Suppressor macrophage (primary cell): Measurements from ENCODE around the gene KCTD11.
"Not testable (repeated sequence)": the region's sequence is repeated elsewhere in the genome, so short reads cannot be mapped to it uniquely, and the experiment has no call there.

Experiments used
- DNase-seq, 4 experiments: peaks; one replicate each; pipeline ENCODE4 v3.0.0-alpha.2; 2020 to 2022

Gene KCTD11

GRCh38 chr17:7346761-7347614, 5.0 kb upstream of the KCTD11 start:
- DNase-seq: no peak

DNA sequence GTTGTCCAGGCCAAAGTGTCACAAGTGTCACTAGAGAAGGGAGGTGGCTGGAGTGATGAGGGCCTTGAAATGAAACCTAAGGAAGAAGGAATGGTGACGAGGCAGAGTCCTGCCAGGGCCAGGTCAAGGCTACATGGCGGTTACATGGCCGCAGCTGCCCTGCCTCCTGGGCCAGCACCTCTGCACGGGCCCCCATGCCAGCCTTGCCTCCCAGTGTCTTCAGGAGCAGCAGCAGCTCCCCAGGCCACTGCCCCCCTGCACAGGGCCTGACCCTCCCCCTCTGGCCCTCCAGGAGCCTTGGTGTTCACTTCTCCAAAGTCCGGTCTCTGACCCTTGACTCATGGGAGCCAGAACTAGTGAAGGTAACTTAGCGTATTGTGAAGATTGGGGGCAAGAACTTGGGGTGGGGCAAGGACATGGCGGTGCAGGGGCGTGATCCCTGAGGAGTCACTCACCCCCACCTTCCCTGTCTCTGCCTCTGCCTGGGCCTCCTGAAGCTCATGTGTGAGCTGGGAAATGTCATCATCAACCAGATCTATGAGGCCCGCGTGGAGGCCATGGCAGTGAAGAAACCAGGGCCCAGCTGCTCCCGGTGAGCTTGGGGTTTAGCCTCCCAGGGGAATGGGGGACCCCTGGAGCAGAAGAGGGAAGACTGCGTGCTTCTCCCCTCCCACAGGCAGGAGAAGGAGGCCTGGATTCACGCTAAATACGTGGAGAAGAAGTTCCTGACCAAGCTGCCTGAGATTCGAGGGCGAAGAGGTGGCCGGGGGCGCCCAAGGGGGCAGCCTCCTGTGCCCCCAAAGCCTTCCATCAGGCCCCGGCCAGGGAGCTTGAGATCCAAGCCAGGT, 4.1 kb upstream of the KCTD11 start:
- DNase-seq: no peak

DNA sequence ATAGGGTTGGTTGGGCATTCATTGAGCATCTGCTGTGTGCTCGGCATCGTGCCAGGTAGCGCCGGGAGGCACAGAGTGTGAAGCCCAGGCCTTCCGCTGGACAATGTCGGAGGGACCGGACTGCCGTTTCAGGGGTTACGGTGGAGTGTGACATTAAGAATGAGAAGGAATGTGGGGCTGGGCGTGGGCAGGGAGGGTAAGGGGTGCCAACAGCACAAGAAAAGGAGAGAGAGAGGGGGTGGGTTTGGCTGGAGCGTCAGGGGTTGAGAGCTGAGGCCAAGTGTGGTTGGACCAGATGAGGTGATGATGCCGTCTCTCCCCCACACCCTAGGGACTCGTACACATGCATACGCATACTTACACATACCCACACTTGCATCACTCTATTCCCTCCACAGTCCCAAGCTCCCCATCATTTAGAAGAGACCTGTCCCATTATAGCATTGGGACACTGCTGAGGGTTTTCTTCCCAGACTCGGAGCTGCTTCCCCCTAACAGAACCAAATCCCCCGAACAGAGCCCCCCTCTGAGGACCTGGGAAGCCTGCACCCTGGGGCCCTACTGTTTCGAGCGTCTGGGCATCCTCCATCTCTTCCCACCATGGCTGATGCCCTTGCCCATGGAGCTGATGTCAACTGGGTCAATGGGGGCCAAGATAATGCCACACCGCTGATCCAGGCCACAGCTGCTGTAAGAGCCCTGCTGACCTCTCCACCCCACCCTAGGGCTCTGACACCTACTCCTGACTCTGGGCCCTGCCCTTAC, 3.3 kb upstream of the KCTD11 start:
- no peak for DNase-seq

DNA sequence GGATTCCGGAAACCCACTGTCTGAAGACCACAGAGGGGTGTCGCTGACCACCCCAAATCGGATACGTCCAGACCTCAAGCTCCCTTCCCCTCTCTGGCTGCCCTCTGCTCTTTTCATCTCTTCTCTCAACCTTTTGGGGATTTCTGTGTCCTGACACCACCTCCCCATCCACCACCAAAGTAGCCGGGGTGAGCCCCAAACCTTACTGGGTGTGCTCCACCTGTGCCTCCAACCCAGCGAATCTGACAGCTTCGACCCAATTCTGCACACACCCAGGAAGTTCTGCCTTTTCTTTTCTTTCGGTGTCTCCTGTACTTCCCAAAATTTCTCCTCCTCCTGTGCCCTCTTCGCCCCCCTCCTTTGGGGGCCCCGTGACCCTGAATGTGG, 534 bp downstream of the KCTD11 start:
- no peak for DNase-seq

DNA sequence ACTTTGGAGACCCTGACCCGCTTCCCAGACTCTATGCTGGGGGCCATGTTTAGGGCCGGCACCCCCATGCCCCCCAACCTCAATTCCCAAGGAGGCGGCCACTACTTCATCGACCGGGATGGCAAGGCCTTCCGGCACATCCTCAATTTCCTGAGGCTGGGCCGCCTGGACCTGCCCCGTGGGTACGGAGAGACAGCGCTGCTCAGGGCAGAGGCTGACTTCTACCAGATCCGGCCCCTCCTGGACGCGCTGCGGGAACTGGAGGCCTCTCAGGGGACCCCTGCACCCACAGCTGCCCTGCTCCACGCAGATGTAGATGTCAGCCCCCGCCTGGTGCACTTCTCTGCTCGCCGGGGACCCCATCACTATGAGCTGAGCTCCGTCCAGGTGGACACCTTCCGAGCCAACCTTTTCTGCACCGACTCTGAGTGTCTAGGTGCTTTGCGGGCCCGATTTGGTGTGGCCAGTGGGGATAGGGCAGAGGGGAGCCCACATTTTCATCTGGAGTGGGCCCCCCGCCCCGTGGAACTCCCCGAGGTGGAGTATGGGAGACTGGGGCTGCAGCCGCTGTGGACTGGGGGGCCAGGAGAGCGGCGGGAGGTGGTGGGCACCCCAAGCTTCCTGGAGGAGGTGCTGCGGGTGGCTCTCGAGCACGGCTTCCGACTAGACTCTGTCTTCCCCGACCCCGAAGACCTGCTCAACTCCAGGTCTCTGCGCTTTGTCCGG, 1.1 kb downstream of the KCTD11 start:
- DNase-seq: no peak

GRCh38 chr17:7354262-7354843, 2.4 kb downstream of the KCTD11 start:
- DNase-seq: no peak

GRCh38 chr17:7355053-7355452, 3.1 kb downstream of the KCTD11 start, which contains the start of gene TMEM95:
TSS of gene TMEM95 (plus strand) at chr17:7355156. CDS start at chr17:7355205, 49 bp downstream.
- no peak for DNase-seq

DNA sequence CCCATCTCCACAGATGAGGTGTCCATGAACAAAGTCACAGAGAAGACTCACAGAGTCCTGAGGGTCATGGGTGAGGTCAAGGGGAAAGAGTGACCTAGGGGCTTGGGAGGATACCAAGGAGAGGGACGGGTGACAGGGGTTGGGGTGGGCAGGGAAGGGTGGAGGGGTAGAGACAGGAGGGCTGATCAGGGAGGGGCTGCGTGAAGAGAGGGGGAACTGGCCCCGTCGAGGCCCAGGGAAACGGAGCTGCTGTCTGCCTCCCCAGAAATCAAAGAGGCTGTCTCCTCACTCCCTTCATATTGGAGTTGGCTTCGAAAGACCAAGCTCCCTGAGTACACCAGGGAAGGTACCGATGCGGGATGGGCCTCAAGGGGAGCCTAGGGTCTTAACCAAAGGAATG, 3.6 kb downstream of the KCTD11 start:
- DNase-seq: no peak

GRCh38 chr17:7356072-7356549, 4.1 kb downstream of the KCTD11 start:
- peak; percentile 84 to 92 (median 88) for DNase-seq

GRCh38 chr17:7356756-7357155, 4.8 kb downstream of the KCTD11 start:
- no peak for DNase-seq

DNA sequence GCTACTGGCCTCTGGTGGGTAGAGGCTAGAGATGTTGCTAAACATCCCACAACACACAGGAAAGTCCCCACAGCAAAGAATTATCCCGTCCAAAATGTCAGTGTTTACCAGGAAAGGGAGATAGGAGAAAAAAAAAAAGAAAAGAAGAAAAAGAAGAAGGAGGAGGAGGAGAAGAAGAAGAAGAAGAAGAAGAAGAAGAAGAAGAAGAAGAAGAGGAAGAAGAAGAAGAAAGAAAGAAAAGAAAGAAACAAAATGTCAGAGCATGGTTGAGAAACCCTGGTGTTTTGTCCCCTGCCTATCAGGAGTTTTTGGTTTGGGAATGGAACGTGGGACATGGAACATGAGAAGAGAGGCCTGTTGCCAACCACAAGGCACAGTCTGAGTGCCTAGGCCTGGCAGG, 5.4 kb downstream of the KCTD11 start:
- DNase-seq: no peak

GRCh38 chr17:7361906-7362305, 9.9 kb downstream of the KCTD11 start:
- DNase-seq: no peak

DNA sequence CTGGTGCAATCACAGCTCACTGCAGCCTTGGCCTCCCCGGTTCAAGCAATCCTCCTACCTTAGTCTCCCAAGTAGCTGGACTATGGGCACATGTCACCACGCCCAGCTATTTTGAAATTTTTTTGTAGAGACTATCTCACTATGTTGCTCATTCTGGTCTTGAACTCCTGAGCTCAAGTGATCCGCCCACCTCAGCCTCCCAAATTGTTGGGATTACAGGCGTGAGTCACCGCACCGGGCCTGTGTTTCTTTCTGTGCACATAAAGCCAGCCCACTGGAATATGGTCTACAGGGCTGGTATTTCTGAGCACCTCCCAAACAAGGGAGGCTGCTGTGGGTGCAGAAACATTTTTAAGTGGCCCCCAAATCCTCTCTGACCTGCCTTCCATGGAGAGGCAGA, 11.3 kb downstream of the KCTD11 start:
- DNase-seq: peak in 2 of 4 experiments; percentile 16 to 21

GRCh38 chr17:7365963-7366362, 14.0 kb downstream of the KCTD11 start:
- DNase-seq: not testable (repeated sequence)

GRCh38 chr17:7367083-7367482, 15.1 kb downstream of the KCTD11 start:
- DNase-seq: no peak

DNA sequence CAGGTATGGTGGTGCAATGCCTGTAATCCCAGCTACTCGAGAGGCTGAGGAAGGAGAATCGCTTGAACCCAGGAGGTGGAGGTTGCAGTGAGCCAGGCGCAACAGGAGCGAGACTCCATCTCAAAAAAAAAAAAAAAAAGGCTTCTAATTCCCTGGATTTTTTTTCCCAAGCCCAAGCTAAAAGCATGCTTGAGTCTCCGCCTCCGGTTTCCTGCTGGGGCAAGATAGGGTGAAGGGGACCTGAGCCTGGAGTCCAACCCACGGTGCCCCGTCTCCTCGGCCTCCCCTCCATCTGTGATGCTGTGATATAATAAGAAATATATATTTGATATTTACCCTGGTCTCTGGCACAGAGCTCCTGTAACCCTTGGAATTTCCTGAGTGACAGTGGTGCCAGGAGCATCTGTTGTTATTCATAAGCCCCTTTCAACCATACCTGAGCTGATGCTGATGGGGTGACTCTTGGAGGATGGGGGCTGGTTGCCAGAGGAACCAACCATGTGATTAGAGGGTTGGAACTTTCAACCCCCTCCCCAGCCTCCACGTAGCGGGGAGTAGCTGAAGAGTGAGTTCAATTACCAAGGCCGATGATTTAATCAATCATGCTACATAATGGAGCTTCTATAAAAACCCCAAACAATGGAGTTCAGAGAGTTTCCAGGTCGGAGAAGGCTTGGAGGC, 16.1 kb downstream of the KCTD11 start:
- DNase-seq: no peak

DNA sequence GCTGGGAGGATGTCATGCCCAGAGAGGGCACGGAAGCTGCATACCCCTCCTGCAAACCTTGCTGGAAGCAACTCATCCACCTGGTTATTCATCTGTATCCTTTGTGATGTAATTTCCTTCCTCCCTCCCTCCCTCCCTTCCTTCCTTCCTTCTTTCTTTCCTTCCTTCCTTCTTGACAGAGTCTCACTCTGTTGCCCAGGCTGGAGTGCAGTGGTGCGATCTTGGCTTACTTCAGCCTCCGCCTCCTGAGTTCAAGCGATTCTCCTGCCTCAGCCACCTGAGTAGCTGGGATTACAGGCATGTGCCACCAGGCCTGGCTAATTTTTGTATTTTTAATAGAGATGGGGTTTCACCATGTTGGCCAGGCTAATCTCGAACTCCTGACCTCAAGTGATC, 16.6 kb downstream of the KCTD11 start:
- DNase-seq: not testable (repeated sequence)

GRCh38 chr17:7369825-7370224, 17.9 kb downstream of the KCTD11 start:
- DNase-seq: no peak

- DNase-seq: no peak
These were observed 18.9 kb downstream of the KCTD11 start for GRCh38 chr17:7370853-7371252.

DNA sequence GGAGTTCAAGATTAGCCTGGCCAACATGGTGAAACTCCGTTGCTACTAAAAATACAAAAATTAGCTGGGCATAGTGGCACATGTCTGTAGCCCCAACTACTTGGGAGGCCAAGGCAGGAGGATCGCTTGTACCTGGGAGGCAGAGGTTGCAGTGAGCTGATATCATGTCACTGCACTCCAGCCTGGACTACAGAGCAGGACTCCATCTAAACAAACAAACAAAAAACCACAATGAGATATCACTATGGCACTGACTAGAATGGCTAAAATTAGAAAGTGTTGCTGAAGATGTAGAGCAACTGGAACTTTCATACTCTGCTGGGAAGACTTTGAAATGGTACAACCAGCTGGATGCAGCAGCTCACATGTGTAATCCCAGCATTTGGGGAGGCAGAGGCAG, 22.4 kb downstream of the KCTD11 start:
- DNase-seq: no peak

DNA sequence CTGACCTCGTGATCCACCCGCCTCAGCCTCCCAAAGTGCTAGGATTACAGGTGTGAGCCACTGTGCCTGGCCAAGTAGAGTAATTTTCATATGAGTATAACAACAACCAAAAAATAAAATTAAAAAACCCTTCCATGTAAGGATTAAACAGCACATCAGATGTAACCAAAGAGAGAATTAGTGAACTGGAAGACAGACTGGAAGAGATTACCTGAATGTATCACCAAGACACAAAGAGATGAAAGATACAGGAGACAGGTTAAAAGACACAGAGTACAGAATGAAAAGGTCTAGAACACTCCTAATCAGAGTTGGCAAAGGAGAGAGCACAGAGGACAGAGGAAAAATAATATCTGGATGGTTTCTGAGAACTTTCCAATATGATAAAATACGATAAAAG, 27.2 kb downstream of the KCTD11 start:
- DNase-seq: no peak
